HCT116 (cell line): ENCODE measurements around the gene MAPK10. TPM values are rescaled to one million over a fixed set of nuclear protein-coding genes. Genes with fewer than 3 reads are reported as not detected.

Experiments
- ATAC-seq: fragments of 200-7000 bp; cut with Tn5 transposase; 2 replicates; pipeline ENCODE4 v1.9.1; 2020; ENCODE audit warnings: mild to moderate bottlenecking, moderate library complexity
- BruUV-seq: library from RNA; stranded (reverse); fragments of 400-500 nt; replicated peaks from 2 replicates; lab custom pipeline; 2021; lab: Mats Ljungman, UMichigan
- CTCF ChIA-PET: fragments of 300-600 bp; sonication (Branson Sonifier 250); formaldehyde crosslinking; loops from one replicate; lab custom pipeline; 2021; ENCODE audit warnings: antibody characterized with exemption; lab: Charles Lee
- POLR2A ChIA-PET: fragments of 300-600, 350-600 bp; sonication (Branson Sonifier 250); formaldehyde crosslinking; loops from one replicate; lab custom pipeline; 2021; ENCODE audit warnings: antibody characterized with exemption; lab: Charles Lee
- RAD21 ChIA-PET, 2 experiments: fragments of 300-600 bp; sonication (Branson Sonifier 250); formaldehyde crosslinking; loops; one replicate each; lab custom pipeline; 2023; ENCODE audit warnings: low total read pairs in 2 of 2; ENCODE audit not compliant: uncharacterized antibody in 2 of 2, unreplicated experiment in 2 of 2, low non-redundant PET in 1 of 2; lab: Charles Lee
- DNase-seq: peaks from one replicate; pipeline ENCODE4 v3.0.0-alpha.2; 2010; ENCODE audit warnings: low read depth, low spot score
- H2AFZ ChIP-seq: fragments of 200-600 bp; shearing (Covaris generic), sonication (generic); 2 replicates; pipeline ENCODE4 v1.6.1; 2017; ENCODE audit warnings: low read depth, mixed run types, mixed read lengths, antibody characterized with exemption, low read length; ENCODE audit not compliant: poor library complexity, severe bottlenecking
- H3K27ac ChIP-seq: 2 replicates; pipeline ENCODE4 v1.5.1; 2012; ENCODE audit warnings: low read depth, low read length
- H3K27me3 ChIP-seq: fragments of 200-600 bp; sonication (generic); 2 replicates; pipeline ENCODE4 v1.6.1; 2016; ENCODE audit warnings: mixed run types, low read length, mixed read lengths; ENCODE audit not compliant: insufficient read depth
- H3K36me3 ChIP-seq, 2 experiments: fragments of 200-500 bp in 1 of 2; fragments of 200-600 bp in 1 of 2; sonication (Bioruptor generic) in 1 of 2; sonication (generic) in 1 of 2; 2 replicates each; pipeline versions ENCODE4 v1.5.1 to v1.6.1; 2014 to 2016; ENCODE audit warnings: low read length in 2 of 2, inconsistent platforms in 1 of 2, mixed read lengths in 1 of 2, mixed run types in 1 of 2; ENCODE audit not compliant: insufficient read depth in 2 of 2, control insufficient read depth in 1 of 2
- H3K4me1 ChIP-seq, 2 experiments: fragments of 200-600 bp in 1 of 2; sonication (generic) in 1 of 2; 2 replicates each; pipeline versions ENCODE4 v1.5.1 to v1.6.1; 2012 to 2017; ENCODE audit warnings: low read length in 2 of 2, inconsistent platforms in 1 of 2, mild to moderate bottlenecking in 1 of 2, mixed read lengths in 1 of 2, mixed run types in 1 of 2, moderate library complexity in 1 of 2; ENCODE audit not compliant: insufficient read depth in 2 of 2, control insufficient read depth in 1 of 2
- H3K4me2 ChIP-seq: fragments of 200-600 bp; sonication (generic); 2 replicates; pipeline ENCODE4 v1.6.1; 2017; ENCODE audit warnings: mixed run types, low read length, mixed read lengths
- H3K4me3 ChIP-seq, 2 experiments: fragments of 200-600 bp in 1 of 2; sonication (generic) in 1 of 2; replicated peaks in 1 of 2; 2 replicates each; pipeline ENCODE4 v1.5.1; 2011 to 2016; ENCODE audit warnings: low read length in 2 of 2, control low read depth in 1 of 2, low read depth in 1 of 2, mild to moderate bottlenecking in 1 of 2, mixed read lengths in 1 of 2, mixed run types in 1 of 2
- H3K79me2 ChIP-seq: fragments of 200-600 bp; sonication (generic); 2 replicates; pipeline ENCODE4 v1.6.1; 2017; ENCODE audit warnings: mild to moderate bottlenecking, mixed run types, low read length, moderate library complexity, mixed read lengths; ENCODE audit not compliant: insufficient read depth
- H3K9ac ChIP-seq: fragments of 200-600 bp; sonication (generic); 2 replicates; pipeline ENCODE4 v1.6.1; 2016; ENCODE audit warnings: low read length, mixed read lengths
- H3K9me2 ChIP-seq: fragments of 200-600 bp; sonication (generic), shearing (Covaris generic); 2 replicates; pipeline ENCODE4 v1.6.1; 2017; ENCODE audit warnings: mixed run types, mild to moderate bottlenecking, moderate library complexity; ENCODE audit not compliant: insufficient read depth
- H3K9me3 ChIP-seq, 2 experiments: fragments of 200-500 bp in 1 of 2; fragments of 200-600 bp in 1 of 2; sonication (Bioruptor generic) in 1 of 2; sonication (generic) in 1 of 2; 2 replicates each; pipeline ENCODE4 v1.6.1; 2014 to 2017; ENCODE audit warnings: low read length in 2 of 2, mixed read lengths in 2 of 2, inconsistent platforms in 1 of 2, low read depth in 1 of 2, mild to moderate bottlenecking in 1 of 2, mixed run types in 1 of 2, moderate library complexity in 1 of 2; ENCODE audit not compliant: control insufficient read depth in 1 of 2, insufficient read depth in 1 of 2
- H4K20me1 ChIP-seq: fragments of 200-600 bp; sonication (generic), shearing (Covaris generic); 2 replicates; pipeline ENCODE4 v1.6.1; 2017; ENCODE audit warnings: mixed run types, mild to moderate bottlenecking, moderate library complexity; ENCODE audit not compliant: insufficient read depth
- CEBPB ChIP-seq: IDR thresholded peaks from 2 replicates; pipeline ENCODE4 v1.6.1; 2012; ENCODE audit warnings: low read depth
- EZH2 ChIP-seq: fragments of 200-600 bp; sonication (generic); IDR thresholded peaks from 2 replicates; pipeline ENCODE4 v1.6.1; 2017; ENCODE audit warnings: antibody characterized with exemption, mixed run types
- EZH2phosphoT487 ChIP-seq: fragments of 200-600 bp; IDR thresholded peaks from 2 replicates; pipeline ENCODE4 v1.6.1; 2018; ENCODE audit warnings: antibody characterized with exemption, borderline replicate concordance
- FOSL1 ChIP-seq: IDR thresholded peaks from 2 replicates; pipeline ENCODE4 v1.6.1; 2012; ENCODE audit warnings: low read depth
- RAD21 ChIP-seq: IDR thresholded peaks from 2 replicates; pipeline ENCODE4 v1.6.1; 2012; ENCODE audit warnings: low read depth, mild to moderate bottlenecking
- TCF7L2 ChIP-seq: IDR thresholded peaks from 2 replicates; pipeline ENCODE4 v1.7.0; 2011; ENCODE audit warnings: borderline replicate concordance, inconsistent platforms; ENCODE audit not compliant: insufficient read depth, insufficient read length; ENCODE audit errors: extremely low read depth
- YY1 ChIP-seq: IDR thresholded peaks from 2 replicates; pipeline ENCODE4 v1.6.1; 2011; ENCODE audit warnings: low read length, low read depth, moderate library complexity, mild to moderate bottlenecking; ENCODE audit not compliant: insufficient replicate concordance; ENCODE audit errors: extremely low read depth
- intact Hi-C: fragments of 100-400 bp; cut with micrococcal nuclease; formaldehyde crosslinking; loops from 2 replicates; pipeline ENCODE4 v1.10.0; 2022
- total RNA-seq: library from RNA; stranded (reverse); gene quantifications from one replicate; pipeline ENCODE4 v1.2.1, GENCODE V29; 2021; ENCODE audit not compliant: unreplicated experiment
- TF ChIP-seq, protein P1 (sequence below): IDR thresholded peaks from 2 replicates; pipeline ENCODE4 v1.6.1; 2012; ENCODE audit warnings: low read depth

MAPK10 gene
- total RNA-seq, 1 experiment from 2014 or later: 0.52 TPM

DNA sequence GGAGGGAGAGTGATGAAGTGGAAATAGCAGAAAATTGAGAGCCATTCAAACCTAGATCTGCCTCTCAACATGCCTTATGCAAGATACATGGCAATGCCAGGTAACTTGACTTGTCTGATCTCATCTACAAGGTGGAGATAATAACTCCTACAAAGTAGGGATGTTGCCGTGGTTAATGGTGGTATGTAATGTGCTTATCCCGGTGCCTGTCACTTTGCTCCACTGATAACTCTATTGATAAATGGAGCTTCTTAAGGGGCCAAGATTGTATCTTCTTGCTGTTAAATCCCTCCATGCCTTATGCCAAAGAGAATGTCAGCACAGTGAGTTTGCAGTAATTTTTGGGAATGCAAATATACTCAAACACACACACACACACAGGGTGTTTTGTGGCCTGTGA lies 355.8 kb downstream of the MAPK10 start:
- no peaks in the 10 kb centered on the region for H3K79me2 ChIP-seq
- H3K36me3 ChIP-seq: no peaks in the 10 kb centered on the region
- POLR2A ChIA-PET: no interaction called here
- no peaks in the 10 kb centered on the region for H3K9me2 ChIP-seq
- no peak overlapping the region for H3K4me3 ChIP-seq
- H3K27ac ChIP-seq: no peak overlapping the region
- no peak overlapping the region for H3K4me2 ChIP-seq
- no TSS peak for BruUV-seq
- intact Hi-C loops: no loop called here
- CTCF ChIA-PET: no interaction called here
- no peaks in the 10 kb centered on the region for H3K9me3 ChIP-seq
- DNase-seq (no peak), ATAC-seq (no peak)
- no peaks in the 10 kb centered on the region for H3K4me1 ChIP-seq
- H3K9ac ChIP-seq: no peak overlapping the region
- TF ChIP-seq EZH2phosphoT487 (no peak), CEBPB (no peak), YY1 (no peak), RAD21 (no peak), FOSL1 (no peak), EZH2 (no peak), TCF7L2 (no peak)
- TF ChIP-seq, protein P1, sequence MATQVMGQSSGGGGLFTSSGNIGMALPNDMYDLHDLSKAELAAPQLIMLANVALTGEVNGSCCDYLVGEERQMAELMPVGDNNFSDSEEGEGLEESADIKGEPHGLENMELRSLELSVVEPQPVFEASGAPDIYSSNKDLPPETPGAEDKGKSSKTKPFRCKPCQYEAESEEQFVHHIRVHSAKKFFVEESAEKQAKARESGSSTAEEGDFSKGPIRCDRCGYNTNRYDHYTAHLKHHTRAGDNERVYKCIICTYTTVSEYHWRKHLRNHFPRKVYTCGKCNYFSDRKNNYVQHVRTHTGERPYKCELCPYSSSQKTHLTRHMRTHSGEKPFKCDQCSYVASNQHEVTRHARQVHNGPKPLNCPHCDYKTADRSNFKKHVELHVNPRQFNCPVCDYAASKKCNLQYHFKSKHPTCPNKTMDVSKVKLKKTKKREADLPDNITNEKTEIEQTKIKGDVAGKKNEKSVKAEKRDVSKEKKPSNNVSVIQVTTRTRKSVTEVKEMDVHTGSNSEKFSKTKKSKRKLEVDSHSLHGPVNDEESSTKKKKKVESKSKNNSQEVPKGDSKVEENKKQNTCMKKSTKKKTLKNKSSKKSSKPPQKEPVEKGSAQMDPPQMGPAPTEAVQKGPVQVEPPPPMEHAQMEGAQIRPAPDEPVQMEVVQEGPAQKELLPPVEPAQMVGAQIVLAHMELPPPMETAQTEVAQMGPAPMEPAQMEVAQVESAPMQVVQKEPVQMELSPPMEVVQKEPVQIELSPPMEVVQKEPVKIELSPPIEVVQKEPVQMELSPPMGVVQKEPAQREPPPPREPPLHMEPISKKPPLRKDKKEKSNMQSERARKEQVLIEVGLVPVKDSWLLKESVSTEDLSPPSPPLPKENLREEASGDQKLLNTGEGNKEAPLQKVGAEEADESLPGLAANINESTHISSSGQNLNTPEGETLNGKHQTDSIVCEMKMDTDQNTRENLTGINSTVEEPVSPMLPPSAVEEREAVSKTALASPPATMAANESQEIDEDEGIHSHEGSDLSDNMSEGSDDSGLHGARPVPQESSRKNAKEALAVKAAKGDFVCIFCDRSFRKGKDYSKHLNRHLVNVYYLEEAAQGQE: no peak
- H2AFZ ChIP-seq: no peak overlapping the region
- no peaks in the 10 kb centered on the region for H3K27me3 ChIP-seq
- H4K20me1 ChIP-seq: no peaks in the 10 kb centered on the region
- RAD21 ChIA-PET: no interaction called here
